IMR-90 (cell line): ENCODE measurements around the gene CNOT9. TPM values are rescaled to one million over a fixed set of nuclear protein-coding genes. Genes with fewer than 3 reads are reported as not detected.

Experiments
- ATAC-seq: fragments of 200-7000 bp; cut with Tn5 transposase; 2 replicates; pipeline ENCODE4 v1.9.1; 2020; ENCODE audit warnings: low read depth, mild to moderate bottlenecking, moderate library complexity
- BruUV-seq: library from RNA; stranded (reverse); fragments of 400-500 nt; replicated peaks from 2 replicates; lab custom pipeline; 2021; lab: Mats Ljungman, UMichigan
- CTCF ChIA-PET: fragments of 300-600 bp; formaldehyde crosslinking; extraction: SDS; loops from one replicate; lab custom pipeline; 2021; ENCODE audit warnings: antibody characterized with exemption; lab: Yijun Ruan, JAX
- POLR2A ChIA-PET: fragments of 300-600 bp; sonication (Branson Sonifier 250); formaldehyde crosslinking; loops from one replicate; lab custom pipeline; 2022; ENCODE audit warnings: antibody characterized with exemption; ENCODE audit not compliant: unreplicated experiment; lab: Charles Lee
- DNase-seq: peaks from one replicate; pipeline ENCODE4 v3.0.0; 2013
- H2AFZ ChIP-seq: replicated peaks from 2 replicates; pipeline ENCODE3; 2013; ENCODE audit warnings: low read length, mild to moderate bottlenecking; ENCODE audit not compliant: poor library complexity
- H2AK5ac ChIP-seq: 2 replicates; pipeline ENCODE4 v1.6.1; 2013; ENCODE audit warnings: low read depth, low read length, inconsistent platforms
- H2AK9ac ChIP-seq: replicated peaks from 2 replicates; pipeline ENCODE3; 2013; ENCODE audit warnings: mild to moderate bottlenecking, low read depth, low read length, moderate library complexity; ENCODE audit not compliant: poor library complexity
- H2BK120ac ChIP-seq: 2 replicates; pipeline ENCODE4 v1.6.1; 2013; ENCODE audit warnings: low read depth, low read length, inconsistent platforms
- H2BK15ac ChIP-seq: 3 replicates; pipeline ENCODE4 v1.6.1; 2013; ENCODE audit warnings: low read depth, low read length, inconsistent platforms
- H2BK20ac ChIP-seq: 2 replicates; pipeline ENCODE4 v1.6.1; 2013; ENCODE audit warnings: low read depth, mild to moderate bottlenecking, inconsistent platforms, low read length, moderate library complexity
- H2BK5ac ChIP-seq: 2 replicates; pipeline ENCODE4 v1.6.1; 2013; ENCODE audit warnings: mild to moderate bottlenecking, low read depth, low read length, inconsistent platforms; ENCODE audit not compliant: poor library complexity, severe bottlenecking
- H3K14ac ChIP-seq: replicated peaks from 2 replicates; pipeline ENCODE4 v1.6.1; 2013; ENCODE audit warnings: low read depth, low read length, inconsistent platforms
- H3K18ac ChIP-seq: 2 replicates; pipeline ENCODE4 v1.6.1; 2013; ENCODE audit warnings: low read depth, low read length, control low read depth
- H3K23ac ChIP-seq: 2 replicates; pipeline ENCODE4 v1.6.1; 2013; ENCODE audit warnings: low read depth, low read length, inconsistent platforms
- H3K27ac ChIP-seq: 2 replicates; pipeline ENCODE4 v1.5.1; 2013; ENCODE audit warnings: mild to moderate bottlenecking, control low read depth, low read length; ENCODE audit not compliant: insufficient read depth
- H3K27me3 ChIP-seq: 2 replicates; pipeline ENCODE4 v1.6.1; 2013; ENCODE audit warnings: low read length; ENCODE audit not compliant: control insufficient read depth, insufficient read depth
- H3K36me3 ChIP-seq: 2 replicates; pipeline ENCODE4 v1.6.1; 2013; ENCODE audit warnings: low read length, mixed read lengths; ENCODE audit not compliant: control insufficient read depth, insufficient read depth
- H3K4ac ChIP-seq: 2 replicates; pipeline ENCODE4 v1.6.1; 2013; ENCODE audit warnings: low read depth, low read length, inconsistent platforms
- H3K4me1 ChIP-seq: 2 replicates; pipeline ENCODE4 v1.6.1; 2013; ENCODE audit warnings: low read length, mixed read lengths; ENCODE audit not compliant: control insufficient read depth, insufficient read depth
- H3K4me2 ChIP-seq: 2 replicates; pipeline ENCODE4 v1.6.1; 2013; ENCODE audit warnings: low read depth, mild to moderate bottlenecking, control low read depth, low read length, moderate library complexity
- H3K4me3 ChIP-seq: 2 replicates; pipeline ENCODE4 v1.5.1; 2013; ENCODE audit warnings: low read depth, mild to moderate bottlenecking, control low read depth, low read length, moderate library complexity; ENCODE audit not compliant: insufficient read depth
- H3K56ac ChIP-seq: 2 replicates; pipeline ENCODE4 v1.6.1; 2013; ENCODE audit warnings: low read length, inconsistent platforms; ENCODE audit not compliant: insufficient read depth; ENCODE audit errors: extremely low read depth
- H3K79me1 ChIP-seq, 2 experiments: 2 replicates each; pipeline ENCODE4 v1.6.1; 2013; ENCODE audit warnings: low read length in 2 of 2, inconsistent platforms in 1 of 2, low read depth in 1 of 2
- H3K9ac ChIP-seq: 2 replicates; pipeline ENCODE4 v1.6.1; 2013; ENCODE audit warnings: low read depth, low read length, control low read depth
- H3K9me1 ChIP-seq: 2 replicates; pipeline ENCODE4 v1.6.1; 2013; ENCODE audit warnings: low read length, inconsistent platforms; ENCODE audit not compliant: insufficient read depth
- H3K9me3 ChIP-seq: 2 replicates; pipeline ENCODE4 v1.6.1; 2013; ENCODE audit warnings: low read length; ENCODE audit not compliant: control insufficient read depth, insufficient read depth
- H4K20me1 ChIP-seq: 2 replicates; pipeline ENCODE4 v1.6.1; 2013; ENCODE audit warnings: low read length, inconsistent platforms; ENCODE audit not compliant: insufficient read depth
- H4K5ac ChIP-seq: 2 replicates; pipeline ENCODE4 v1.6.1; 2013; ENCODE audit warnings: mild to moderate bottlenecking, low read depth, low read length, control low read depth
- H4K8ac ChIP-seq, 2 experiments: 2 replicates each; pipeline ENCODE4 v1.6.1; 2013; ENCODE audit warnings: low read depth in 2 of 2, low read length in 2 of 2, control low read depth in 1 of 2, inconsistent platforms in 1 of 2
- H4K91ac ChIP-seq: 2 replicates; pipeline ENCODE4 v1.6.1; 2013; ENCODE audit warnings: low read depth, low read length, inconsistent platforms; ENCODE audit not compliant: insufficient read depth
- BHLHE40 ChIP-seq: fragments of 150-350 bp; IDR thresholded peaks from 2 replicates; pipeline ENCODE4 v1.6.1; 2016; ENCODE audit warnings: mild to moderate bottlenecking, low read depth, low read length
- CEBPB ChIP-seq: IDR thresholded peaks from 2 replicates; pipeline ENCODE4 v1.6.1; 2012; ENCODE audit warnings: low read depth, low read length, improper control_type of control experiment
- CHD1 ChIP-seq: IDR thresholded peaks from 2 replicates; pipeline ENCODE4 v1.6.1; 2012; ENCODE audit warnings: low read depth, low read length, improper control_type of control experiment
- FOS ChIP-seq: fragments of 150-350 bp; IDR thresholded peaks from 2 replicates; pipeline ENCODE4 v1.6.1; 2016; ENCODE audit warnings: low read depth, low read length
- MAFK ChIP-seq: IDR thresholded peaks from 2 replicates; pipeline ENCODE4 v1.6.1; 2012; ENCODE audit warnings: low read depth, low read length, improper control_type of control experiment
- MAZ ChIP-seq: IDR thresholded peaks from 2 replicates; pipeline ENCODE4 v1.6.1; 2012; ENCODE audit warnings: low read depth, mild to moderate bottlenecking, low read length, improper control_type of control experiment, moderate library complexity, borderline replicate concordance
- MXI1 ChIP-seq: IDR thresholded peaks from 2 replicates; pipeline ENCODE4 v1.6.1; 2012; ENCODE audit warnings: low read depth, mild to moderate bottlenecking, low read length, moderate library complexity, borderline replicate concordance
- NFE2L2 ChIP-seq: fragments of 150-350 bp; IDR thresholded peaks from 2 replicates; pipeline ENCODE4 v1.6.1; 2016; ENCODE audit warnings: low read depth, mild to moderate bottlenecking, low read length
- POLR2A ChIP-seq: IDR thresholded peaks from 2 replicates; pipeline ENCODE4 v1.6.1; 2012; ENCODE audit warnings: mild to moderate bottlenecking, low read depth, low read length
- RAD21 ChIP-seq: IDR thresholded peaks from 2 replicates; pipeline ENCODE4 v1.6.1; 2012; ENCODE audit warnings: low read length, improper control_type of control experiment
- RCOR1 ChIP-seq: IDR thresholded peaks from 2 replicates; pipeline ENCODE4 v1.6.1; 2012; ENCODE audit warnings: mild to moderate bottlenecking, low read length, improper control_type of control experiment; ENCODE audit not compliant: insufficient replicate concordance
- RFX5 ChIP-seq: IDR thresholded peaks from 2 replicates; pipeline ENCODE4 v1.8.0; 2012; ENCODE audit warnings: low read depth, mild to moderate bottlenecking, low read length, moderate library complexity
- SMC3 ChIP-seq: fragments of 150-350 bp; IDR thresholded peaks from 2 replicates; pipeline ENCODE4 v1.6.1; 2016; ENCODE audit warnings: low read depth, mild to moderate bottlenecking, antibody characterized with exemption, low read length, moderate library complexity
- USF2 ChIP-seq: fragments of 150-350 bp; IDR thresholded peaks from 2 replicates; pipeline ENCODE4 v1.6.1; 2017; ENCODE audit warnings: mild to moderate bottlenecking, antibody characterized with exemption, low read length, low read depth
- WGBS, 2 experiments: methylation state at CpG; one replicate each; pipeline versions ENCODE4 v1.1.5 to v1.1.7; 2013; ENCODE audit warnings: missing lambda C conversion rate in 2 of 2; ENCODE audit not compliant: insufficient read length in 1 of 2; ENCODE audit errors: extremely low coverage in 2 of 2; 5-methylcytosine and 5-hydroxymethylcytosine counted together
- dilution Hi-C: fragments of 300-500 bp; cut with HindIII; formaldehyde crosslinking; loops from one replicate; pipeline ENCODE4 v1.14.3; 2018; ENCODE audit warnings: low sequenced_read_pairs; ENCODE audit not compliant: unreplicated experiment
- in situ Hi-C: fragments of 300-500 bp; cut with MboI; formaldehyde crosslinking; loops from 3 replicates; pipeline ENCODE4 v1.14.3; 2019; ENCODE audit warnings: low sequenced_read_pairs, inconsistent platforms, mixed read lengths
- intact Hi-C: fragments of 100-400 bp; cut with micrococcal nuclease; formaldehyde crosslinking; loops from 2 replicates; pipeline ENCODE4 v1.10.0; 2022
- polyA plus RNA-seq, 3 experiments: library from polyadenylated mRNA; depleted of rRNA; stranded (reverse); fragments of >200 nt; gene quantifications; 2 replicates each; pipeline ENCODE4 v1.2.3, GENCODE V29; 2012; ENCODE audit warnings: low replicate concordance in 1 of 3
- total RNA-seq: library from RNA; depleted of rRNA; stranded (reverse); fragments of >200 nt; gene quantifications from 2 replicates; pipeline ENCODE4 v1.2.3, GENCODE V29; 2012
- TF ChIP-seq, protein P1 (sequence below): conservative IDR thresholded peaks from 2 replicates; pipeline ENCODE4 v1.5.1; 2012; ENCODE audit warnings: mild to moderate bottlenecking, low read depth, low read length, improper control_type of control experiment
- TF ChIP-seq, protein P2 (sequence below): fragments of 150-350 bp; IDR thresholded peaks from 2 replicates; pipeline ENCODE4 v1.6.1; 2016; ENCODE audit warnings: low read depth, mild to moderate bottlenecking, low read length, moderate library complexity, borderline replicate concordance

Gene CNOT9
- total and polyA plus RNA-seq, 2 of the 4 experiments (the other 2 are of a cell fraction), result 33.1 to 71.0 TPM

DNA sequence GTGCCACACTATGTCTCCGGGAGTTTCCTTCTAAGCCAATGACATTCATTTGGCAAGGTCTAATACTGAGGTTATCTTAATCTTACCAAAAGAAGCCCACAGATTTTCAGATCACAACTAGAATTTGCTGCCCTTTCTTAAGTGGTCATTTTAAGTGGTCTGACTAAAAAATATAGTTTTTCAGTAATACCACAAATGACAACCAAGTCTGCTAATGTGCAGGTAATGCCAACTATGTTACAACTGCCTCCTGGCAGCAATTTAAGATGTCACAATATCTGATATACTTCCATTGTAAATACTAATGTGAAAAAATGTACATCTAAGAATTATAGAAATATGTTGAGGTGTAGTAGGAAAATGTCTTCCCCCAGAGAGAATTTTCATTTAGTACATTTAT is 49.8 kb upstream of the CNOT9 start:
- in situ Hi-C loops (no loop called here), intact Hi-C loops (no loop called here), dilution Hi-C loops (no loop called here)
- no peak overlapping the region for H2BK20ac ChIP-seq
- no peak overlapping the region for H2AFZ ChIP-seq
- H3K23ac ChIP-seq, result no peak overlapping the region
- H3K4me3 ChIP-seq, result no peak overlapping the region
- no peak overlapping the region for H4K8ac ChIP-seq
- no peaks in the 10 kb centered on the region for H3K27me3 ChIP-seq
- ChIA-PET CTCF (no interaction called here), POLR2A (no interaction called here)
- no peak overlapping the region for H2BK15ac ChIP-seq
- no peak overlapping the region for H3K56ac ChIP-seq
- no TSS peak for BruUV-seq
- no peak overlapping the region for H3K4me2 ChIP-seq
- no peaks in the 10 kb centered on the region for H4K20me1 ChIP-seq
- no peaks in the 10 kb centered on the region; the same call in 1 of the 2 replicates for H3K9me1 ChIP-seq
- no peak overlapping the region for H4K5ac ChIP-seq
- no peaks in the 10 kb centered on the region for H3K9me3 ChIP-seq
- H3K4me1 ChIP-seq, result no peaks in the 10 kb centered on the region
- H2BK5ac ChIP-seq, result no peak overlapping the region
- H3K27ac ChIP-seq, result no peak overlapping the region
- no peak overlapping the region for H4K91ac ChIP-seq
- peaks cover 0 to under 1% of the 10 kb centered on the region in 2 experiments; a peak in 2 of 4 replicates for H3K79me1 ChIP-seq
- ATAC-seq (no peak), DNase-seq (no peak)
- no peak overlapping the region for H2AK9ac ChIP-seq
- H2BK120ac ChIP-seq, result no peak overlapping the region
- H3K36me3 ChIP-seq, result peaks cover 7% of the 10 kb centered on the region
- no peak overlapping the region for H3K4ac ChIP-seq
- WGBS, 2 experiments, result no CpG with 5 or more reads among the region's 1 CpG
- H3K14ac ChIP-seq, result no peak overlapping the region
- H2AK5ac ChIP-seq, result no peak overlapping the region
- no peak overlapping the region for H3K9ac ChIP-seq
- TF ChIP-seq RAD21 (no peak), FOS (no peak), BHLHE40 (no peak), POLR2A (no peak), CEBPB (no peak), CHD1 (no peak), NFE2L2 (no peak), MAFK (no peak), RCOR1 (no peak), MAZ (no peak), USF2 (no peak), MXI1 (no peak), RFX5 (no peak), SMC3 (no peak)
- TF ChIP-seq, protein P1, sequence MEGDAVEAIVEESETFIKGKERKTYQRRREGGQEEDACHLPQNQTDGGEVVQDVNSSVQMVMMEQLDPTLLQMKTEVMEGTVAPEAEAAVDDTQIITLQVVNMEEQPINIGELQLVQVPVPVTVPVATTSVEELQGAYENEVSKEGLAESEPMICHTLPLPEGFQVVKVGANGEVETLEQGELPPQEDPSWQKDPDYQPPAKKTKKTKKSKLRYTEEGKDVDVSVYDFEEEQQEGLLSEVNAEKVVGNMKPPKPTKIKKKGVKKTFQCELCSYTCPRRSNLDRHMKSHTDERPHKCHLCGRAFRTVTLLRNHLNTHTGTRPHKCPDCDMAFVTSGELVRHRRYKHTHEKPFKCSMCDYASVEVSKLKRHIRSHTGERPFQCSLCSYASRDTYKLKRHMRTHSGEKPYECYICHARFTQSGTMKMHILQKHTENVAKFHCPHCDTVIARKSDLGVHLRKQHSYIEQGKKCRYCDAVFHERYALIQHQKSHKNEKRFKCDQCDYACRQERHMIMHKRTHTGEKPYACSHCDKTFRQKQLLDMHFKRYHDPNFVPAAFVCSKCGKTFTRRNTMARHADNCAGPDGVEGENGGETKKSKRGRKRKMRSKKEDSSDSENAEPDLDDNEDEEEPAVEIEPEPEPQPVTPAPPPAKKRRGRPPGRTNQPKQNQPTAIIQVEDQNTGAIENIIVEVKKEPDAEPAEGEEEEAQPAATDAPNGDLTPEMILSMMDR, result no peak
- TF ChIP-seq, protein P2, sequence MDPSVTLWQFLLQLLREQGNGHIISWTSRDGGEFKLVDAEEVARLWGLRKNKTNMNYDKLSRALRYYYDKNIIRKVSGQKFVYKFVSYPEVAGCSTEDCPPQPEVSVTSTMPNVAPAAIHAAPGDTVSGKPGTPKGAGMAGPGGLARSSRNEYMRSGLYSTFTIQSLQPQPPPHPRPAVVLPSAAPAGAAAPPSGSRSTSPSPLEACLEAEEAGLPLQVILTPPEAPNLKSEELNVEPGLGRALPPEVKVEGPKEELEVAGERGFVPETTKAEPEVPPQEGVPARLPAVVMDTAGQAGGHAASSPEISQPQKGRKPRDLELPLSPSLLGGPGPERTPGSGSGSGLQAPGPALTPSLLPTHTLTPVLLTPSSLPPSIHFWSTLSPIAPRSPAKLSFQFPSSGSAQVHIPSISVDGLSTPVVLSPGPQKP, result no peak
- no peak overlapping the region for H3K18ac ChIP-seq
